Activated T-cell treated with anti-CD3 and anti-CD28 coated beads, Interleukin-2, amount 50 U/mL, for 72 hours (primary cell): ENCODE data around the gene TAF6. TPM values are rescaled to one million over a fixed set of nuclear protein-coding genes. Genes with fewer than 3 reads are reported as not detected.
"Not testable (repeated sequence)": the region's sequence is repeated elsewhere in the genome, so short reads cannot be mapped to it uniquely, and the experiment has no call there.

Experiments used
- ATAC-seq, 2 donors: fragments of 150-1000 bp; cut with Tn5 transposase; replicated peaks in 1 of 2; 2 replicates each; pipeline ENCODE4 v1.10.0; 2021; ENCODE audit warnings: moderate library complexity in 2 of 2, mild to moderate bottlenecking in 1 of 2
- DNase-seq, 2 donors: peaks; one replicate each; pipeline ENCODE4 v3.0.0; 2021 to 2022; ENCODE audit warnings: mixed read lengths in 1 of 2
- H3K27ac Mint-ChIP-seq: one replicate; pipeline ENCODE4 v1.8.0; 2022; ENCODE audit warnings: mild to moderate bottlenecking, moderate library complexity, mixed read lengths
- H3K27me3 Mint-ChIP-seq: one replicate; pipeline ENCODE4 v1.8.0; 2022; ENCODE audit warnings: low read depth, mixed read lengths
- H3K36me3 Mint-ChIP-seq, 2 donors: one replicate each; pipeline ENCODE4 v1.8.0; 2022; ENCODE audit warnings: mixed read lengths in 2 of 2, mild to moderate bottlenecking in 1 of 2; ENCODE audit not compliant: insufficient read depth in 2 of 2
- H3K4me1 Mint-ChIP-seq: one replicate; pipeline ENCODE4 v1.8.0; 2022; ENCODE audit warnings: low read depth, mixed read lengths
- H3K4me3 Mint-ChIP-seq, 2 donors: one replicate each; pipeline ENCODE4 v1.8.0; 2022; ENCODE audit warnings: mild to moderate bottlenecking in 2 of 2, mixed read lengths in 2 of 2, moderate library complexity in 2 of 2
- H3K9me3 Mint-ChIP-seq, 2 donors: one replicate each; pipeline ENCODE4 v1.8.0; 2022; ENCODE audit warnings: mixed read lengths in 2 of 2
- total RNA-seq, 2 donors: library from RNA; stranded (reverse); gene quantifications; one replicate each; pipeline ENCODE4 v1.2.3, GENCODE V29; 2022

Gene TAF6
- total RNA-seq, 2 donors from 2014 or later, result 76.7 to 88.1 TPM

DNA sequence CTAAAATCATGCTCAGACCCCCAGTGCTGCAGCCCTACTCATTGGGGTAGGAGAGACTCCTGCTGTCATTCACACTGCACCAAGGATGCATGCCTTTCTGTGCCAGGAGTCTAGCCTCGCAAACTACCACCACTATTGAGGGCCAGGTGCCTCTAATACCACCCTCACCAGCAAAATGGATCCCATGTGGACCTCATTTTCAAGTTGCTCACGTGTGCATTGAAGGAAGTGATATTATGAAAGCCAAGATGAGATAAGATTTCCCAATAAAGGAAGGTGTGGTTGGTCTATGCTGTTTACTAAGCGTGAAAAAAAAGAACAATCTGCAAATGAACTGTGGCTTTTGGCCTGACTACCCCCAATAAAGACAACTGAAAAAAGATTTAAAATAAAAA lies 22.4 kb upstream of the TAF6 start:
- Mint-ChIP-seq H3K27me3 (no peaks in the 10 kb centered on the region), H3K27ac (no peak overlapping the region), H3K4me1 (peaks cover 17% of the 10 kb centered on the region), H3K9me3 (no peaks in the 10 kb centered on the region), H3K4me3 (no peak overlapping the region), H3K36me3 (no peaks in the 10 kb centered on the region)
- DNase-seq (no peak), ATAC-seq (no peak)

DNA sequence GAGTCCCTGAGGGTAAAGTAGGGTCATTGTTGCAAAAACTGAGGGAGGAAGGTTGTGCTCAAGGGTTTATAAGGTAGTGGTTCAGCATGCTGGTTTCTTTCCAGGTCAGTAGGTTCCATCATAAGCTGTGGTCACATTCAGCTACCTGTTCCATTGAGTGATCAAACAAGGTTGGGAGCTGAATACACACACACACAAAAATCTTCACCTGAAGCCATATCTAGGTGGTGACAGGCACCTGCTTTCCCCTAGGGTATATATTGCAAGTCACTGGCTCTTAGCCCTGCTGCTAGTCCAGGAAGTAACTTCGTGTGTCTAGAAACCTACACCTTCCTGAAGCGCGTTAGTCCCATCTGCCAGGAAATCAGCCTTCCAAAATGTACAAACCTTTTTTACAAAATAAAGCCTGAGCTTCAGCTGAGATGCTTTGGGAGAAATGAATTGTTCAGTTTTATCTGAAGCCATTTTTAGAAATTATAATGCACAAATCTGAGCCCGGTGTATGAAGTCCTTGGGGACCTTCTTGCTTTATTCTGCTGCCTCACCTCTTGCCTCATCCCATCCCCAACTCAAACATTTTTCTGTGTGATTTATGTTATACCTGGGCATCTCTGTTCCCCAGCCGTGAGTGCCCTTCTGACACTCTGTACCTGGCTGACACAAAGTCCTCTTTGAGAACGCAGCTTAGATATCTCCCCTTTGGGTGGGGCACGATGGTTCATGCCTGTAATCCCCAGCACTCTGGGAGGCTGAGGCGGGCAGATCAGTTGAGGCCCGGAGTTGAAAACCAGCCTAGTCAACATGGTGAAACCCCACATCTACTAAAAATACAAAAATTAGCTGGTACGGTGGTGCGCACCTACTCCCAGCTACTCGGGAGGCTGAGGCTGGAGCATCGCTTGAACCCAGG lies 18.9 kb upstream of the TAF6 start:
- Mint-ChIP-seq H3K4me3 (peak overlapping the region in 1 of 2 donors; percentile 36), H3K36me3 (no peaks in the 10 kb centered on the region), H3K27ac (no peak overlapping the region), H3K27me3 (no peaks in the 10 kb centered on the region), H3K4me1 (peaks cover 17% of the 10 kb centered on the region), H3K9me3 (no peaks in the 10 kb centered on the region)
- ATAC-seq (peak in 1 of 2 donors; percentile 33), DNase-seq (no peak)

- H3K4me3 Mint-ChIP-seq, result peak overlapping the region; percentile 15
- H3K27ac Mint-ChIP-seq, result no peak overlapping the region
- H3K9me3 Mint-ChIP-seq, result no peaks in the 10 kb centered on the region
- DNase-seq (peak; percentile 71 to 74), ATAC-seq (peak; percentile 78)
- no peaks in the 10 kb centered on the region for H3K27me3 Mint-ChIP-seq
- H3K4me1 Mint-ChIP-seq, result peaks cover 30% of the 10 kb centered on the region
- H3K36me3 Mint-ChIP-seq, result no peaks in the 10 kb centered on the region
These were observed 13.6 kb upstream of the TAF6 start for GRCh38 chr7:100132697-100133151.

GRCh38 chr7:100132126-100132525 lies 13.0 kb upstream of the TAF6 start:
- Mint-ChIP-seq H3K4me1 (peaks cover 29% of the 10 kb centered on the region), H3K27ac (no peak overlapping the region), H3K4me3 (peak overlapping the region in 1 of 2 donors; percentile 15), H3K27me3 (no peaks in the 10 kb centered on the region), H3K9me3 (no peaks in the 10 kb centered on the region), H3K36me3 (no peaks in the 10 kb centered on the region)
- no peak for DNase-seq
- no peak for ATAC-seq

- ATAC-seq, result peak; percentile 8 to 18
- Mint-ChIP-seq H3K27me3 (no peaks in the 10 kb centered on the region), H3K36me3 (peaks cover 0 to 3% of the 10 kb centered on the region in 2 donors), H3K4me3 (peak overlapping the region; percentile 56 to 90), H3K27ac (no peak overlapping the region), H3K9me3 (no peaks in the 10 kb centered on the region), H3K4me1 (peaks cover 35% of the 10 kb centered on the region)
- DNase-seq, result peak; percentile 90 to 91
These were observed 11.7 kb upstream of the TAF6 start for GRCh38 chr7:100130608-100131453.

- H3K4me1 Mint-ChIP-seq, result peaks cover 41% of the 10 kb centered on the region
- not testable (repeated sequence) for H3K27me3 Mint-ChIP-seq, ATAC-seq, H3K9me3 Mint-ChIP-seq, H3K36me3 Mint-ChIP-seq, H3K27ac Mint-ChIP-seq, H3K4me3 Mint-ChIP-seq, DNase-seq
These were observed 11.1 kb upstream of the TAF6 start for GRCh38 chr7:100130220-100130607.

- H3K27me3 Mint-ChIP-seq, result no peaks in the 10 kb centered on the region
- no peak overlapping the region for H3K27ac Mint-ChIP-seq
- DNase-seq, result no peak
These were observed 9.4 kb upstream of the TAF6 start for GRCh38 chr7:100128637-100128963.

DNA sequence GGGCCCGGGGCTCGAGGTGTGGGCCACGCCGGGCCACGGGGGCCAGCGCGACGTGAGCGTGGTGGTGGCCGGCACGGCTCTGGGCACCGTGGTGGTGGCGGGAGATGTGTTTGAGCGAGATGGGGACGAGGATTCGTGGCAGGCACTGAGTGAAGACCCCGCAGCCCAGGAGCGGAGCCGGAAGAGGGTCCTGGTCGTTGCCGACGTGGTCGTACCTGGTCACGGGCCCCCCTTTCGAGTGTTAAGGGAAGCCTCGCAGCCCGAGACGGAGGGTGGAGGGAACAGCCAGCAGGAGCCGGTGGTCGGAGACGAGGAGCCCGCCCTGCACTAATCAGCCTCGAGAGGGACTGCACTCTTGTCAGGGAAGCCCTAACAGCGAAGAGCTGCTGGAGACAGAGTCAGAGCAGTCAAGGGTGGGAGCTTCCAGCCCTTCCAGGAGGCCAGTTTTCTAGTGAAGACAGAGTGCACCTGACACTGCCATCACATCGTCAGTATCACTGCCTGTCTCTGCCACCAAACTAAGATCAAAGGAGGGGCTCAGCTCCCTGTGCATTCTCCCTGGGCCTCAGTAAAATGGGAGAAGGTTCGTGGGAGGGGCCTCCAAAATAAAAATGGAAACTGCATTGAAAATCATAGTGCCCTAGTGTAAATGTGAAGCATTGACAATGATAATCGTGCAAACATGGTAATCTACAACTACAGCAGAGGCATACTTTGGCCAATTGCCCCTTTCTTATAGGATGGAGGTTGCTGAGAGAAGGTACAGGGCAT lies 8.9 kb upstream of the TAF6 start:
- H3K9me3 Mint-ChIP-seq, result no peaks in the 10 kb centered on the region
- peaks cover 48% of the 10 kb centered on the region for H3K4me1 Mint-ChIP-seq
- peaks cover 0 to 3% of the 10 kb centered on the region in 2 donors for H3K36me3 Mint-ChIP-seq
- DNase-seq (peak; percentile 34 to 41), ATAC-seq (peak in 1 of 2 donors; percentile 0)
- H3K27me3 Mint-ChIP-seq, result no peaks in the 10 kb centered on the region
- H3K4me3 Mint-ChIP-seq, result peak overlapping the region; percentile 86 to 97
- no peak overlapping the region for H3K27ac Mint-ChIP-seq

More at GRCh38 chr7:100128637-100128963, 9.4 kb upstream of the TAF6 start:
- no peak for ATAC-seq
- Mint-ChIP-seq H3K4me1 (peaks cover 48% of the 10 kb centered on the region), H3K9me3 (no peaks in the 10 kb centered on the region), H3K4me3 (peak overlapping the region; percentile 86 to 97), H3K36me3 (peaks cover 0 to 3% of the 10 kb centered on the region in 2 donors)

DNA sequence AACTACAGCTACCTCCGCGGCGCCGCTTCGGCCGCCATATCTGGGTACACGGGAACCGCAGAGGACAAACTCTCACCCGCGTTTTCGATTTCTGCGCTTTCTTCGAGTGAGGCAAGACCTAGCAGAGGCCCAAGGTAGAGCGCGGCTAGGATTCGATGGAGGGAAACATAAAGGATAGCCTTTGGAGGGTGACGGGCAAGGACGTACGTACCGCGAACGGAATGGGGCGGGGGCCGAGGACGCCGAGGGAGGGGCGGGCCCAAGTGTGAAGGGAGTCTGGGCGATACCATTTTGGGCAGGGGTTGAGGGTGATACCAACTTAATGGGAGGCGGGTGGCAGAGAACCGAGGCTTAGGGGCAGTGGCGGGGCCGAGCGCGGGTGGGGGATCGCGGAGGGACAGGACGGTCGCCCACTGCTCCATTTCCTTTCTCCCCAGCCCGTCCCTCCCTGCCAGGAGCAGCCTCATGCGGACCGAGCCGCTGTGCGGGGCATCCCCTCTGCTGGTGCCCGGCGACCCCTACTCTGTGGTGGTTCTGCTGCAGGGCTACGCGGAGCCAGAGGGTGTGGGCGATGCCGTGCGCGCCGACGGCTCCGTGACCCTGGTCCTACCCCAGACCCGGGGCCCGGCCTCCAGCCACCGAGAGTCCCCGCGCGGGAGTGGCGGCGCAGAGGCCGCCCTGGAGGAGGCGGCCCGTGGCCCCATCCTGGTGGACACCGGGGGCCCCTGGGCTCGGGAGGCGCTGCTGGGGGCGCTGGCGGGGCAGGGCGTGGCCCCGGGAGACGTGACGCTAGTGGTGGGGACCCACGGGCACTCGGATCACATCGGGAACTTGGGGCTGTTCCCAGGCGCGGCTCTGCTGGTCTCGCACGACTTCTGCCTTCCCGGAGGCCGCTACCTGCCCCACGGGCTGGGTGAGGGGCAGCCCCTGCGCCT lies 8.0 kb upstream of the TAF6 start, which contains the start of gene MBLAC1:
TSS of gene MBLAC1 (plus strand) at position 37 of the 935 bp plus-strand sequence. CDS start at position 466, 429 bp downstream.
- peak; percentile 78 to 79 for ATAC-seq
- Mint-ChIP-seq H3K27me3 (no peaks in the 10 kb centered on the region), H3K9me3 (no peaks in the 10 kb centered on the region), H3K4me1 (peaks cover 40% of the 10 kb centered on the region), H3K36me3 (peaks cover 0 to 3% of the 10 kb centered on the region in 2 donors), H3K4me3 (peak within 1 kb of the TSS; percentile 97 to 98), H3K27ac (peak within 1 kb of the TSS; percentile 98)
- DNase-seq, result peak; percentile 93

GRCh38 chr7:100126239-100126930 lies 7.2 kb upstream of the TAF6 start:
- H3K4me3 Mint-ChIP-seq, result peak overlapping the region; percentile 97 to 98
- ATAC-seq, result peak in 1 of 2 donors; percentile 2

More at GRCh38 chr7:100126239-100126930, 7.2 kb upstream of the TAF6 start:
- Mint-ChIP-seq H3K36me3 (peaks cover 0 to 3% of the 10 kb centered on the region in 2 donors), H3K9me3 (no peaks in the 10 kb centered on the region), H3K27me3 (no peaks in the 10 kb centered on the region), H3K27ac (peak overlapping the region; percentile 98), H3K4me1 (peaks cover 32% of the 10 kb centered on the region)
- DNase-seq, result no peak
